ENCODE measurements around the gene TLL2.

Gene TLL2

DNA sequence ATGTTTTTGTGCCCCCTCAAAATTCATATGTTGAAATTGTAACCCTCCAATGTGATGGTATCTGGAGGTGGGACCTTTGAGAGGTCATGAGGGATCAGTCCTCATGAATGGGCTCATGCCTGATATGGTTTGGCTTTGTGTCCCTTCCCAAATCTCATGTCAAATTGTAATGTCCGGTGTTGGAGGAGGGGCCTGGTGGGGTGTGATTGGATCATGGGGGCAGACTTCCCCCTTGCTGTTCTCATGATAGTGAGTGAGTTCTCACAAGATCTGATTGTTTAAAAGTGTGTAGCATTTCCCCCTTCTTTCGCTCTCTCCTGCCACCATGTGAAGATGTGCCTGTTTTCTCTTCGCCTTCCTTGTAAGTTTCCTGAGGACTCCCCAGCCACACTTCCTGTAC, 53.4 kb downstream of the TLL2 start:
- no peak for DNase-seq

DNA sequence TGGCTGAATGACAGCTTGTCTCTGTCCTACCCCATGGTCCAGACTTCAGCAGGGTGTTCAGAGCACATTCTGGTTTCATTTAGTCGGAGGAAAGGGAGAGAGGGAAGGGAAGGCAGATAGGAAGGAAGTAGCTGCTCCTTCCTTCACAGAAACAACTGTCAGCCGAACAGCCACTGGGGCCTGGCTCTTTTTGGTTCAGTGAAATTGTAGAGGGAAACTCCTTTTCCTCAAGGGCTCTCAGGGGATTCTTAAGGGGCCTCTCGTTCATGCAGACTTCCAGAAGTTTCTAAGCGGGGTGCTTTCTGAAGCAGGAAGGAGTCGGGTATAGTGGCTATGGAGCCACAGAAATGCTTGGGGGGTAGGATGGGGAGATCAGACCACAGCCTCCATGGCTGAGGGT, 56.4 kb downstream of the TLL2 start:
- no peak for DNase-seq

DNA sequence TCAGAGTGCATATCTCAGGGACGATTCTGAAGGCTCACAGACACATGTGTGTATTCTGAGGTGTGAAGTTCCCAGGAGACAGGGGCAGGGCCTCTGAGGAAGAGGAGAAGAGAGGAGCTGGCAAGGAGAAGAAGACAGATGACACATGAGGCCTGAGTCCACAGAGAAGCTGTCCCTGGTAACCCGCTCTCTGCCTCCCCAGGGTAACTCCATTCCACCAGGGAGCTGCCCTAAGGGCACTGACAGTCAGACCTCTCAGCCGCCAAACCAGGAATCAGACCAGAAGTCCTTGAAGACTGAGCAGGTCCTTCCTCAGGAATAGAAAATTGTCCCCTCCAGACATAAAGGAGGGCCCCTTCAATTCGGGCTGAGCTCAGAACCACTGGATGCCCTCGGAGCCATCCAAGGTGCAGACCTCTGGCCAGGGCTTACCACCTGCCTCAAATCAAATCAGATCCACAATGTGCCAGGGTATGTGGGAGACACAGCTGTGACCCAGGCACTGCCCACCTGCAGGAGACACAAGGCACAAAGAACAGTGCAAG, 57.4 kb downstream of the TLL2 start:
- DNase-seq: no peak

DNA sequence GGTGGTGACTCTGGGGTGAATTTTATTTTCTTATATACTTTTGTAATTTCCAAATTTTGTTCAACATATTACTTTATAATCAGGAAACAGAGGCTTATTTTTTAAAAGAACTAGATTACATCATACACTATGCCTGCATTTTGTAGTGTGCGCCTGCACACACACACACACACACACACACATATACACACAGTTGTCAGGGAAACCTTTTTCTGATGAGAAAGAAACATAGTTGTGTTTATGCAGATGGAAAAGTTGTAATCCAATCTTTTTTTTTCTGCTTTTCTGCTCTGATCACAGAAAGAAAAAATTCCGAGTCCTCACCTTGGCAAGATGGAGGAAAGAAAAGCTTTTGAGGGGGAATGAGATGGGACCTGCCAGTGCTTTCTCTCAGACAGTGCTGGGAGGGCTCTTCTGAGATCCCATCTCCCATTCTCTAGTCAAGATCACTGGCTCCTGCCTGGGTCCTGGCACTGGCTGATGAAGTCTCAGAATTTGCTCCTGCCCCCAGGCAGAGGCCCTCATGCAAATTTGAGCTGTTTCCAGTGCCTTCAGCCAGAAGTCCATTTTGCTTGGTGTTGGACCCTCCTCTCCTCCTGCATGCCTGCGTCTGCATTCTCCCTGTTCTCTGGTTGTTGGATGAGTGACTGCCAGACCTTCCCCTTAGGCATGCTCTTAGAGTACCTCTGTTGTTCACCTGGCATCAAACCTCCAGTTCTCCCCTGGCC, 59.7 kb downstream of the TLL2 start:
- DNase-seq: no peak

DNA sequence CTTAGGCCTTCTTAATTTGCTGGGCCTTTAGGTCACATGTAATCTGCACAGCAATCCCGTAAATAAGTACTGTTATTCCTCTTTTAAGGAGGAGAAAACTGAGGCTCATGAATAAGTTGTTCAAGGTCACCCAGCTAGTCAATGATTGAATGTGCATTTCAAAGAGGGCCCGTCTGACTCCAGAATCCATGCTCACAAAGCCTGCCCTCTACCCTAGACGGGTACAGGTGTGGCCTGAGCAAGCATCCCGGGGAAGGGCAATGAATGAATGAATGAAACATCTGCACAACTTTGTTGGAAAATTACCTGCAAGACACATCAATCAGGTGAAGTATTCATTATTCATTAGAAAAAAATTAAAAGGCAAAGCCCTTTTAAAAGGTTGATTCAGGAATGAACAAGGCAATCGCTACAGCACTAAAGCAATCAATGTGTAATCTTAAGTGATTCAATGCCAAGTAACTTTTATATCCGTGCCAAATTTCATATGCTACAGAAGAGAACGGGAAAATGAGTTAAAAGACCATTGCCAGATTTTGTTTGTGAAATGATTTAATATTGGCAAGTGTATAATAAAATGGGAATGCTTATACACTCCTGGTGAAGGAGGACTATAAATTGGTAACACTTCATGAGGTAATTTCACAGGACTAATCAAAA, 61.1 kb downstream of the TLL2 start:
- DNase-seq: no peak

DNA sequence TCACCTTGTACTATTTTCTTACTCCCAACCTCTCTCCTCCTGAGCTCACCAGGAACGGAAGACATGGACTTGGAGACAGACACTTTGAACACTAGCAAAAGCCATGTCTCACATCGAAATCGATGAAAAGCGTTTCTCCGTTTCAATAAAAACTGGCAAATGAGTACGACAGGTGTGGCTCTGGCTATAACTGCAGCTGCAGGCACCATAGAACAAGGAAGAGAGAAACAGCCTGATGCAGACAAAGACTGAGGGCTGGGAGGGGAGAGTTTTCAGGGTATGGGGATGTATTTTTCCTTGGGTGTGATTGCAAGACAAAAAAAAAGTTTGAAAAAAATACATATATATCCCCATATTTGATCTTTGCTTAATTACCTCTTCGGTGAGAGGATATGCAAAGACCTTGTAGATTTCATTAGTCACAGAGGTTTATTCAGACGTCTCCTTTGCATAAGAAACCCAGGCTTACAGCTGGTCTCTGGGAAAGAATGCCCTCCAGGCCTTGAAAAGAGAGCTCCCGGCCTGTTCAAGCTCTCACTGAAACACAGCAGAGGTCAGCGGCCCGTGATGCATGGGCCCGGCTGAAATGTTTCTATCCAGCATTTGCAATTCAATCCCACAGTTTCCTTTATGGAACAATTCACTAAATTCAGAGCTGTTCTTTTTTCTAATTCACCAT, 63.1 kb downstream of the TLL2 start:
- DNase-seq: no peak

DNA sequence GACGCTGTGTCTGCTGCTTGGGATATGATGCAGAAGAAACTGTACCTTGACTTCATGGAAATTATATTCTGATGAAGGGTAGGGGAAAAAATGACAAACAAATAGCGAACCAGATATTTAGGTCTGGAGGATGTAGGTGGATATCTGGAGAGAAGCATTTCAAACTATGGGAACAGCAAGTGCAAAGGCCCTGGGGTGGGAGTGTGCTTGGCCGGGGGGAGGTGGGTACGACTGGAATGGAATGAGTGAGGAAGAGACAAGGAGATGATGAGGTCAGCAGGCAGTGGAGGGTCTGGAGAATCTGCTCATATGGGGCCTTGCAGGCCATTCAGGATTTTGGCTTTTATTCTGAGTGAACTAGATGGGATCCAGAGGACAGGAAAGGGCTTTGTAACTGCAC, 65.2 kb downstream of the TLL2 start:
- no peak for DNase-seq

DNA sequence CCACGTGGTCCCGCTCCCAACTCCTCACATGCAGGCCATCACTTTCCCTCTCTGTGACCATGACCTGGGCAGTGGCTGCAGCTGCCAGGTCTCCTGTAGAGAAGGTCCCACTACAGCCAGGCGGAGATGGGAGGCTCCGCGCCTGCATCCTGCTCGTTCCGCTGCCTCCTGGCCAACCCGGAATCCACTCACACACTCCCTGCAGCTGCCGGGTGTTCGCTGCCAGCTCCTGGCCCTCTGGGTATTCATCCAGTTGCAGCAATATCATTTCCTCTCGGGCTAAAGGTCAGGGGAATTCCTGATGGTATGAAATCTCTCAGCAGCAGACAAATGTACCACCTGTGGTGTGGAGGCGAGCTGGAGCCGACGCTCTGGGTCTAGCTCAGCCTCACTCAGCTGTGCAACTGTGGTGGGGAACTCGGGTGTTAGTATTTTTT, 65.7 kb downstream of the TLL2 start:
- no peak for DNase-seq

DNA sequence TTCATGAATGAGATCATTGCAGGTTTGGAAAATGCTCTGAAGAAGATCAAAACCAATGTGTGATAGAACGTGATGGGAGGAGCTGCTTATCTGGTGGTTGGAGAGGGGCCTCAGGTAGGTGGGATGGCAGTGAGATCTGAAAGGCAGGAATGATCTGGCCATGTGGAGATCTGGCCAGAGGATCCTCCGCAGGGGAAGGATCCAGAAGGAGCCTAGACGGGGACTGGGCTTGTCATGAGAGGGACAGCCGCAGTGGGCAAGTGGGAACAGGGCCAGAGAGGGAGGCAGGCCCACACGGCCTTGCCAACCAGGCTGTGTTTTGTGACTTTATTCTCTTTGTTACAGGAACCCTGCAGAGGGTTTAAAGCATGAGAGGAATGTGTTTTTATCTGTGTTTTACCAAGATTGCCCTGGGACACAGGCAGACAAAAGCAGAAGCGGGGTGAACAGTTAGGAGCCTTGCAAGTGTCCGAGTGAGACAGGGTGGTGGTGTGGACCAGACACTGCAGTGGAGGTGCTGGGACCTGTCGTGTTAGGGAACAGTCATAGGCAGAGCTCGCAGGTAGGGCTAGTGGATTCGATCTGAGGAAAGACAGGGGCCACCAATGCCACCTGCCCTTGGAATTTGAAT, 66.6 kb downstream of the TLL2 start:
- DNase-seq: no peak

DNA sequence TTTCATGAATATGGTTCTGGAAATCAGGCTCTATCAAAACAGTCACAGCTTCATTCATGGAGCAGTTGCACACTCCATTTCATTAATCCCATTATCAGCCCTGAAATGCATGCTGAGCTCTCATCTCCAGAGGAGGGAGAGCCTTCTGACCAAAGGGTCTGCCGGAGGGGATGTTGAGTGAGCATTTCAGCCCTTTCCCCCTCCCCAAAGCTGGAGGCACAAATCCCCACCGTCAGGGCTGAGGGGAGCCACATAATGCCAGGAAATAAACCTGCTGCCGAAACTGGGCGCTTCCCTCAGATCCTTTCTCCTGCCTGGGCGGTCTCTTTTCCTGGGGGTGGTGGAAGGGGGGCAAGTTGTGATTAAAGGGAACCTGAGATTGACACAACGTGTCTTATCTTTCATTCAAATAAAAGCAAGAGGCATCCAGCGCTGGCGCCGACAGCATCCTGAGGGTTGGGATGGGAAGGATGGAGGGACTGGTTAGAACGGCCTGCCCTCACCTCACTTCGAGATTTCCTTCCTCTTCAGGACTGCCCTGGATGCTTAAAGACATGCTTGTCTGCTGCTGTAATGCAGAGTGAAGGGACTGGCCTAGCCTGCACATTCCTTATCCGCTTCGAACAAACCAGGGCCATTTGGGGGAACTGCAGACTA, 71.6 kb downstream of the TLL2 start:
- DNase-seq: no peak

DNA sequence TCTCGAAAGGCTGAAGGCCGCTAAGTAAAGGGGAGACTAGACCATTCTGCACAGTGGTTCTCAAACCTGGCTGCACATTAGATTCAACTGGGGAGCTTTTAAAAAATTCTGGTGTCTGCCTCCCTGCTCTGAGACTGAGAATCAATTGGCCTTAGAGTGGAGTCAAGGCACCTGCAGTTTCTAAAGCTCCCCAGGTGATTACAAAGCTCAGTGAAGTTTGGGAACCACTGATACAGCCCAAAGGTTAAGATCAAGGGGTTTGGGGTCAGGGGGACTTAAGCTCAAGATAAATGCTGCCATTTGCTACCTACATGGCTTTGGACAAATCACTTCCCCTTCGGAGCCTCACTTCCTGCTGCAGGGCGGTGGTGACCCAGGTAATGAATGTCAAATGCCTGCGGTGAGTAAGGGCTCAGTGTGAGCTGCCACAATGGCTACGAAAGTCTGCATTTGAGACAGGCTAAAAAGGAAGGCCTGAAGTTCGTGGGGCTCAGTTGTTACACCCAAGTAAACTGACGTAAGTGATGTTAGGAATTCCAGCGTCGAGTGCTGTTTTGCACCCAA, 72.3 kb downstream of the TLL2 start:
- no peak for DNase-seq

DNA sequence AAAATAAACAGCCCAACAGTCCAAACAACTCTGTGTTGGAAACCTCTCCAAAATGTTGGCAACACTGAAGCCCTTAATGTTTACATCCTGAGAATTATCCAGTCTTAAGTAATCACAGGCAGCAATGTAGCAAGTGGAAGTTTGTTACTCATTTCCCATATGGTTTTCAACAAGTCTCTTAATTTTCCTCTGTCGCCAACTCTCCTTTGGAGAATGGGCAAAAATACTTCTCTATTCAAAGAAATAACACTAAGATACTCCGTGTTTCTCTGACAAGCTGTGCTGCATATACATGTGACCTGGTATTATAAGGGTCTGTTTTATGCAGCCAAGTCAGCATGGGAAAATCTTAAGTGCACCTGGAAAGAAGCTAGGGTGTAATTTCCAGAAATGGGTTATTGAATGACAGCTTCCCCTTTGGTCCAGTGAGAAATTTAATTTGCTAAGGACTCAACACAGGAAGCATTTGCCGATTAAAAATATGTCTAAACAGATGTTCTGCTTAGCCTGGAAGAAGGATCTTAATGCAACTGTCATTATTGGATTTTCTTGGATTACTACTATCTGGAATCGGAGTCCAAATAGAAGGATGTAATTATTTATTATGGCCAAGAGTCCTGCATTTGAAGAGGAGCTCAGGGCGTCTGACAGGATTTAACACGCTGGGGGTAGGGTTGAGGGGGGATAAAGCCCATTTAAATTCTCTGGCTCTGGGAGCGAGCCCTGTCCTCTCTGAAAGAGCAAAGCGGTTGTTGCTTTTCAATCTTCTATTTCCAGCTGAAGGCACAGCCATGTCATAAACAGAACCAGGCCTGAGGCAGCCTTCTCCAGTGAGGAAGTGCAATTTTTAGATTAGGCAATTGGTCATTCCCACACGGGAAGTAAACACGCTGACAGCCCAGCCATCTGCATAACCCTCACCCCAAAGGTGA, 73.1 kb downstream of the TLL2 start:
- DNase-seq: peak; percentile 53

DNA sequence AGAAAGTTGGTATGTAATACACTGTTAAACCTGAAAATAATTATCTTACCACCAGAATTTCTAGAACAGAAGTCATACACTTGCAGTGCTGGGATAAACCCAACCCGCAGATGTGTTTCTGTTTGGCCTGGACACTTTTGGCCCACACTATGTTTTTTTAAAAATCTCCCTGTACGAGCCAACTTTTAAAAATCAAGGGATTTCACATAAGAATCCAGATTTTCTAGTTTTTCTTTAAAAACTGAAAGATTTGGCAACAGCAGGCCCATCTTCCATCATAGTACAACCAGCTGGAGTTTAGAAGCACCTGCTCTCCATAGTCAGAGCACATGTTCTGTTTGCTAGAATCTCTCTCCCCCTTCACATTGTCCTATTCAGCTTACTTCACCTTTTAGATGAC, 74.0 kb downstream of the TLL2 start:
- no peak for DNase-seq

DNA sequence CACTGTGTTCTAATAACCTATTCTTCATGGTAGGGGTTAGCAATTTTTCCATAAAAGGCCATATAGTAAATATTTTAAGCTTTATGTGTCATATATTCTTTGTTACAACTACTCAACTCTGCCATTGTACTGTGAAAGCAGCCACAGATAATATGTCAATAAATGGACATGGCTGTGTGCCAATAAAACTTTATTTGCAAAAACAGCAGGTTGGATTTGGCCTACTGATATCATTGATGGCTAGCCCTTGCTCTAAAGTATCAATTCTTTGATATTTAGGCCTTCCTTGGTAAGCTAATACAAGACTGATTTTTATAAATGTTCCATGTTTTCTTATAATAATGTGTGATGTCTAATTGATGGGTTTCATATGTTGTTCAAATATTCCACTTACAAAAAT, 77.7 kb downstream of the TLL2 start:
- DNase-seq: no peak

DNA sequence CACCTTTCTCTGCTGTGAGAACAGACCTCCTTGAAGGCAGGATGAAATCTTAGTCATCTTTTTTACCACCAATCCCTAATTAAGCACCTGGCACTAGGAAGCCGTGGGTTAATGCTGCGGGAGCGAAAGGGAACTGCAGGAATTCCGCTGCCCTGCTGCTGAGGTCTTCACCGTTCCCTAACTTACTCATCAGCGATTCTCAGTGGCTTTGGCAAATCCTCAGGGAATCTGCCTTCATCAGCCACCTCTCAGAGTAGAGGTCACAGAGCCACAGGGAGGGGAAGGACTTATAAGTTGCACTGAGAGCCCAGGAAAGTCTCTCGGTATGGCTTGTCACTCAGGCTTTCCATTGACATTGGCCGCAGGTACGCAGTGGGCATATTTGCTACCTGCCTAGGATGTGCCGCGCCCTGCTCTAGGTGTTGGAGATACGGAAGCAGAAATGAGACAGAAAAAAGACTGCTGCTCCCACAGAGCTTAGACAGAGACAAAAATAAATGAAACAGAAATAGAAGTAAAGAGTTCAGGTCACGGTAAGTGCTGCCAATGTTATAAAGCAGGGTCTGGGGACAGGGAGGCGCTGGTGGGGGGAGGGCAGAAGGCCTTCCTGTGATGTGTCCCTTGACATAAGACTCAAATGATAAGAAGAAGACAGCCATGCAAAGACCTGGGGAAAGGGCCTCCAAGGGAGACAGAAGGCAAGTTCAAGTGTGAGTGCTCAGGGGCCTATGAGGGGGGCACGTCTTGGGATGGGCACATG, 82.3 kb downstream of the TLL2 start:
- no peak for DNase-seq

DNA sequence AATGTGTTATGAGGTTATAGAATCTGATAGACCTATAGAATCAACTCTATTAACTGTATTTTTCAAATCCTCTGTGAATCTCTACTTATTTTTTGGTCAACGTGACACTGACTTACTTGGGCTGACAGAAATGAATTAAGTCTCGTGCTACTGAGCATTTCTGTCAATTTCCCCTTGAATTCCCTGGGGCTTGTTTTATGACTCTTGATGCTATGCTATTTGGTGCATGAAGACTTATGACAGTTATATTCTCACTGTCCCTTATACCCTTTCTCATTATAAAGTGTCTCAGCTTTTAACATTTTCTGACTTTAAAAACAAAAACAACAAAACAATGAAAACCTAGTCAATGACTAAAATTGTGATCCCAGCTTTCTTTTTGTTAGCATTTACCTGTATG, 86.4 kb downstream of the TLL2 start:
- no peak for DNase-seq

DNA sequence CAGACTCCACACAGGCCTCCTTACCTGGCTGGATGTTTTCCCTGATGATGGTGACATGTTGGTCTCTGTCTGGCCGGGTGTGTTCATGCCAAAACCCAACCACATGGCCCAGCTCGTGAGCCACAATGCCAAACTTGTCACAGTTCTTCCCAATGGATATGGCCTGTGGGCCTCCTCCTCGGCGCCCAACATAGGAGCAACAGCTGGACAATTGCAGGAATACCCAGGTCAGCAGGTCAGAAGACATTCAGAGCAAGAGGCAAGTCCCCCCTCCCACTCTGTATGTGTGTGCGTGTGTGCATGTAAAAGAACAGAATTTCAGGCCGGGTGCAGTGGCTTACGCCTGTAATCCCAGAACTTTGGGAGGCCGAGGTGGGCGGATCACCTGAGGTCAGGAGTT, 91.2 kb downstream of the TLL2 start:
- no peak for DNase-seq

DNA sequence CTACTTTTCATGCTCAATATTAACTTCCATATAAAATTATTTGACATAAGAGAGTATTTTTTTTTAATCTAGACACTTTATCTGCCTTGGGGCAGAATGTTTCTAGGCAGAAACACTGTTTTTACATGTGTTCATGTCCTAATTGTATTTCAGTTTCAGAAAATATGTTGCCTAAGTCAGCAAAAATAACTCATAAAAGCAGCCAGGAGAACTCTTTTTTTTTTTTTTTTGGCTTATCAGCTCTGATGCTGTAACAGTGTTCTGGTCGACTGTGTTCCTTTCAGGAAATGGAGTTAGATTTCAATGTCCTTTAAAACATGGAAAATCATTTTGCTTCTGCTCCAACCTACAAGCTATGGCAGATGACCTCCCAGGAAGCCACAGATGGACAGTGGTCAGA, 91.7 kb downstream of the TLL2 start:
- no peak for DNase-seq

DNA sequence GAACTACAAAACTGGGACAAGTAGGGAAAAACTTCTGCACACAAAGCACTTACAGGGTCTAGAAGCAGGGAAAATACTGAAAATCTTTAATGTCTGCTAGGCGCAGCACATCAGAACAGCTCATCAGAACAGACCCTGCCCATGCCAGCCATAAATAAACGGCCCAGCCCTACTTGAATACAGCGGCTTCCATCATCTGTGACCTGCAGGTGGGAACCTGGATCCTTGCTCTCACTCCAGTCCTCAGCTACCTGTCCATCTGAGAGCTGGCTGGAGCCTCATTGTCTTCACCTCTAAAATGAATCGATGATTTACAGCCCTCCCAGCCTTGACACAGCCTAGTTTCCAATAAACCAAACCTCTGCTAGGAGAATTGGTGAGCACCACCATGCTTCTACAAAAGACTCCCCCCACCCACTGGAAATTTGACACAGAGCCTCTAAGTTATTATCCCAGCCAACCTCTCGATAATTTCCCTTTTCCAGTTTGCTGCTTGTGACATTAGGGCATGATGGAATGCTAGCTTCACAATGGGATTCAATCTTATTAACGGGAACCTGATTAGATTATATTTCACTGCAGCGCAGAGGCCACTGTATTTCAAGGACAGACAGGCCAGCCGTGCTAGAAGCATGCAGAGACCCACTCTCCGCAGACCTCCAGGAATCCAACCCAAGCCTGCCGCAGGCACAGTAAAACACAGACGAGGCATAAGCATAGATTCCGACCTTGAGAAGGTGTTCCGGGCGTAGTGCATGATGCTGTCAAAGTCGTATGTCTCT, 93.3 kb downstream of the TLL2 start:
- no peak for DNase-seq

DNA sequence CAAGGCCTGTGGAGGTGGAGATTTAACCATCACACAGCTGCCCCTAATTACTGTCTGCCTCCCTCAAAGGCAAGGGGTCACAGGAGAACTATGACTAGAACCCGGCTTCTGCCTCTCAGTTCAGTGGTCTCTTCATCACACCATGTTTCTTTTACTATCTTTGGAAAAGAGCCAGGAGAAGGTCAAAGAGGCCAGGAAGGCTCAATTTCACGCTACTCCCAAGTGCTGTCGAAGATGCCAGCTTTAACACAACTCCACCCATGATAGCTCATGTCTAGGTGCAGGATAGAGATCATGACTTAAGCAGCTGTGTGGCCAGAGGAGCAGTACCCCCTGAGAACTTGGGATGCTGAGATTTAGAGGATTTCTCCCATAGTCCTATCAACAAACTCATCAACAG, 94.4 kb downstream of the TLL2 start:
- no peak for DNase-seq
